ENCODE results near the gene SULT1A2. TPM values are rescaled to one million over a fixed set of nuclear protein-coding genes. Genes with fewer than 3 reads are reported as not detected.
"Not testable (repeated sequence)": the region's sequence is repeated elsewhere in the genome, so short reads cannot be mapped to it uniquely, and the experiment has no call there.

SULT1A2 gene
- total RNA-seq, 3 donors from 2014 or later, result not detected

- not testable (repeated sequence) for H3K27me3 Mint-ChIP-seq (ENCODE audit: low read depth); H3K4me3 Mint-ChIP-seq; DNase-seq; ATAC-seq
- Mint-ChIP-seq H3K36me3 (ENCODE audit: insufficient read depth) (peaks cover 14% of the 10 kb centered on the region), H3K4me1 (ENCODE audit: low read depth) (peaks cover 21% of the 10 kb centered on the region), H3K9me3 (peaks cover 11% of the 10 kb centered on the region)
Observed at GRCh38 chr16:28566233-28566925, 30.5 kb downstream of the SULT1A2 start.

DNA sequence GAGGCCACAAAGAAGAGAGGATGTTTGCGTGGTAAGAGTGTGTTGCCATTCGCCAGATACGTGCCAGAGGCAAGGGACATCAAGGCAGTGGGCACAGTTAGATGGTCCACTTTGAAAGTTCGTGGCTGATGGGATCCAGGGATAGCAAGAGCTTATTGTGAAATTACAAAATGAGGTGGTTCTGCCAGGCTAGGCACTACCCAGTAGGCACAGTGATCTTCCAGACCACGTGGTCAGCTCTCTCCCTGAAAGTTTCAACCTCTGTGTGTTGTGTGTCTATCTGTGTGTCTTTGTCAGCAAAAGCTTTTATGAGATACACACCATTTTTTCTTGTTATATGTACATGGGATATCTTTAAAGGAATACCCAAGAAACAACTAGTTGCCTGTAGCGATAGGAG, 33.6 kb downstream of the SULT1A2 start:
- ATAC-seq (no peak), DNase-seq (no peak)
- Mint-ChIP-seq H3K4me3 (no peak overlapping the region), H3K4me1 (ENCODE audit: low read depth) (peaks cover 22% of the 10 kb centered on the region), H3K9me3 (peaks cover 11% of the 10 kb centered on the region), H3K36me3 (ENCODE audit: insufficient read depth) (peaks cover 20% of the 10 kb centered on the region), H3K27me3 (ENCODE audit: low read depth) (no peaks in the 10 kb centered on the region)

GRCh38 chr16:28562199-28562598, 34.7 kb downstream of the SULT1A2 start:
- H3K27me3 Mint-ChIP-seq (ENCODE audit: low read depth), result no peaks in the 10 kb centered on the region
- H3K36me3 Mint-ChIP-seq (ENCODE audit: insufficient read depth), result peaks cover 18% of the 10 kb centered on the region
- no peak overlapping the region for H3K4me3 Mint-ChIP-seq
- H3K9me3 Mint-ChIP-seq, result peaks cover 6% of the 10 kb centered on the region
- DNase-seq (no peak), ATAC-seq (no peak)
- peaks cover 22% of the 10 kb centered on the region for H3K4me1 Mint-ChIP-seq (ENCODE audit: low read depth)

DNA sequence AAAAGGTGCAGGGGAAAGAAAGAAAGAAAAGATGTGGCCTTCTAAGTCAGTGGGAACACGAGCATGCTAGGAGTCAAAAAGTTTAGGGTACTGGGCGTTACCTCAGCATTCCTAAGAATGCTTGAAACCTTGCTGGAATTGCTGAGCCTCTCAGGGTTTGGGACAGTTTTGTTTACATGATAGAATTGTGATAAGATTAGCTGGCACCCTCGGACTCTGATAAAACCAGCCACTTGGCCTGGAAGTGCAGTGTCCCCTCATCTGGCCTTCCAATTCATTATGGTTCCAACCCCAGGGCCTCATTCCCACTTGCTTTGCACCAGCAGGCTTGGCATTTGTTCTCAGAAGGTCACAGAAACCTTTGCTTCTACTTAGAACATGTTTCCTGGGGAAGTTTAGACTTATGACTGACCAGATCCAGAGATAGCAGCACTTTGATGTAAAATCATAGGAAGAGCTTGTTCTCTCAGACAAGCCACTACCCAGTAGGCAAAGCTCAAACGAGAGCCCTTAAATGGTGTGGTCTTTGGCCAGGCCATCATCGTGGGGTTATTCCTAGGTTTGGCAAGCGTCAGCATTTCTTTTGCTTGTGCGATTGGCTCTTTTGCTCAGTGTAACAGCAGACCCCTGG, 35.2 kb downstream of the SULT1A2 start:
- ATAC-seq (no peak), DNase-seq (no peak)
- Mint-ChIP-seq H3K36me3 (ENCODE audit: insufficient read depth) (peaks cover 18% of the 10 kb centered on the region), H3K27me3 (ENCODE audit: low read depth) (no peaks in the 10 kb centered on the region), H3K4me1 (ENCODE audit: low read depth) (peaks cover 26% of the 10 kb centered on the region), H3K4me3 (no peak overlapping the region), H3K9me3 (peaks cover 4% of the 10 kb centered on the region)

GRCh38 chr16:28558456-28558855, 38.4 kb downstream of the SULT1A2 start:
- H3K36me3 Mint-ChIP-seq (ENCODE audit: insufficient read depth), result peaks cover 12% of the 10 kb centered on the region
- no peaks in the 10 kb centered on the region for H3K9me3 Mint-ChIP-seq
- peaks cover 38% of the 10 kb centered on the region for H3K4me1 Mint-ChIP-seq (ENCODE audit: low read depth)
- no peaks in the 10 kb centered on the region for H3K27me3 Mint-ChIP-seq (ENCODE audit: low read depth)
- no peak for DNase-seq
- H3K4me3 Mint-ChIP-seq, result no peak overlapping the region
- no peak for ATAC-seq

DNA sequence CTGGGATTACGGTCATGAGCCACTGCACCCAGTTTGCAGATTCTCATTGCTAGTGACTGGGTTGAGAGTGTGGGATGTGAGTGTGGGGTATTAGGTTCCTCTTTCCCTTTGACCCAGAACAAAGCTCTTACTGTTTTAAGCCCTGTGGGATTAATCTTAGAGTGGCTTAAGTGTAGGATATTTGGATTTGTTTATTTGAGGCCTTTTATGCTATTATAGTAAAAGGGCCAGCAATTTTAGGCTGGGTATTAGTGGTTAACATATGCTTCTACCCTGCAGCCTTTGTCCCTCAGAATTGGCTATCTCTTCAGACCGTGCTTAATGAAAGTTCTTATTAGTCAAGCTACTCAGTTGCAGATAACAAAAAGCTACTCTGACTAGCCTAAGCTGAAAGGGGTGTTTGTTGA, 39.9 kb downstream of the SULT1A2 start:
- DNase-seq (no peak), ATAC-seq (no peak)
- Mint-ChIP-seq H3K9me3 (no peaks in the 10 kb centered on the region), H3K4me3 (no peak overlapping the region), H3K27me3 (ENCODE audit: low read depth) (no peaks in the 10 kb centered on the region), H3K4me1 (ENCODE audit: low read depth) (peaks cover 32% of the 10 kb centered on the region), H3K36me3 (ENCODE audit: insufficient read depth) (peaks cover 12% of the 10 kb centered on the region)

DNA sequence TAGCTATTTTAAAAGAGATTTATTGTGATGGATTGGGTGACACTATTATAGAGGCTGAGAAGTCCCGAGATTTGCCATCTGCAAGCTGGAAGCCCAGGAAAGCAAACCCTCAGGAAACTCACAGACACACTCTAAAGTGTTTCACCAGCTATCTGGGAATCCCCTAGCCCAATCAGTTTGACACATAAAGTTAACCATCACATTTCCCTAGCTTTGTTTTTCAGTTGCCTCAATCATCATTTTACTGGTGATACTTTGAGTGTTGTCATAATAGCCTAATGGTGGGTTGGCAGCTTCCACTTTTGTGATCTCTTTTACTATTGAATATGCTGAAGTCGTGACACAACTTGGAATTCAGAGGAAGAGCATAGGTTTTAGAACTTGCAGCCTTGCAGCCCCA, 41.3 kb downstream of the SULT1A2 start:
- H3K36me3 Mint-ChIP-seq (ENCODE audit: insufficient read depth), result peaks cover 12% of the 10 kb centered on the region
- no peak overlapping the region for H3K4me3 Mint-ChIP-seq
- no peaks in the 10 kb centered on the region for H3K9me3 Mint-ChIP-seq
- DNase-seq, result no peak
- no peaks in the 10 kb centered on the region for H3K27me3 Mint-ChIP-seq (ENCODE audit: low read depth)
- ATAC-seq, result peak; percentile 25 to 29
- peaks cover 28% of the 10 kb centered on the region for H3K4me1 Mint-ChIP-seq (ENCODE audit: low read depth)

- Mint-ChIP-seq H3K36me3 (ENCODE audit: insufficient read depth) (peaks cover 12% of the 10 kb centered on the region), H3K4me1 (ENCODE audit: low read depth) (peaks cover 27% of the 10 kb centered on the region), H3K27me3 (ENCODE audit: low read depth) (no peaks in the 10 kb centered on the region), H3K9me3 (no peaks in the 10 kb centered on the region), H3K4me3 (peak overlapping the region; percentile 89)
- no peak for DNase-seq
- no peak for ATAC-seq
Observed at GRCh38 chr16:28554634-28555423, 42.0 kb downstream of the SULT1A2 start.

DNA sequence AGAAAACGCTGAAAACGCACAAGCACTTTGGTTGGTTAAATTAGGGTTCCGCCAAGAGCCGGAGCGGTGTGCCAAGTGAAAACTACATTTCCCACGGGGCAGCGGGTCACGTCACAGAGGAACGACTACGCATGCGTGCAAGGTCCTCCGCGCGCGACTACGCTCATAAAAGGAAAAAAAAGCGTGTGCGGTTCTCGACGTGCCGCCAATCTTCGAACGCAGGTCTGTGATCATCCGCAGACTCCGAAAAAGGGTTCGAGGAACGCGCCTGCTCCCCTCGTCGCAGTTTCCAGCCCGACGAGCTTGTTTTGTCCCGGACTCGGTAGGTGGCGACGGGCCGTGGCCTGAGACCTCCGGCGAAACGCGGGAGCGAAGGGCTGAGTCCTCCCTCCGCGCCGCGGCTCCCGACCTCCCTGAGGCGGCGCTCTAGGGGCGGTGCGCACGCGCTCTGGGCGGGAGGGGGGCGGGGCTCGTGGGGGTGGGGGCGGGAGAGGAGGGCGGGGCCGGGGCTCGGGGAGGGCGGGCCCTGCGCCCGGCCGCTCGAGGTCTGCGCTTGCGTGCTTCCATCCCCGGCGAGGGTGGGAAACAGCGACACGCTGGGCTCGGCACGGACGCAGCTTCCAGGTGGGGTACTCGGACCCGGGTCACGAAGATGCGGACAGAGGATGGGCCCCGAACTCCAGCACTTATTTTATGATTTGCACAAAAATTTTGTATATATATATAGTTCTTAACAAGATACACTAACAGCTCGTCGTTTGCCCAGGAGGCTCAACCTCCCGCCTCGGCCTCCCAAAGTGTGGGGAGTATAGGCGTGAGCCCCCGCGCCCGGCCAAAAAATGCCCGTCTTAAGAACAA, 42.8 kb downstream of the SULT1A2 start, which contains the start of gene SGF29:
Gene SGF29, plus strand, starts transcription at position 145 of the 858 bp plus-strand sequence. CDS start 27,150 bp downstream, outside the sequence.
- peak within 1 kb of the TSS; percentile 89 for H3K4me3 Mint-ChIP-seq
- H3K36me3 Mint-ChIP-seq (ENCODE audit: insufficient read depth), result peaks cover 12% of the 10 kb centered on the region
- DNase-seq (peak; percentile 92), ATAC-seq (peak; percentile 87 to 90)
- peaks cover 29% of the 10 kb centered on the region for H3K4me1 Mint-ChIP-seq (ENCODE audit: low read depth)
- no peaks in the 10 kb centered on the region for H3K27me3 Mint-ChIP-seq (ENCODE audit: low read depth)
- H3K9me3 Mint-ChIP-seq, result no peaks in the 10 kb centered on the region

DNA sequence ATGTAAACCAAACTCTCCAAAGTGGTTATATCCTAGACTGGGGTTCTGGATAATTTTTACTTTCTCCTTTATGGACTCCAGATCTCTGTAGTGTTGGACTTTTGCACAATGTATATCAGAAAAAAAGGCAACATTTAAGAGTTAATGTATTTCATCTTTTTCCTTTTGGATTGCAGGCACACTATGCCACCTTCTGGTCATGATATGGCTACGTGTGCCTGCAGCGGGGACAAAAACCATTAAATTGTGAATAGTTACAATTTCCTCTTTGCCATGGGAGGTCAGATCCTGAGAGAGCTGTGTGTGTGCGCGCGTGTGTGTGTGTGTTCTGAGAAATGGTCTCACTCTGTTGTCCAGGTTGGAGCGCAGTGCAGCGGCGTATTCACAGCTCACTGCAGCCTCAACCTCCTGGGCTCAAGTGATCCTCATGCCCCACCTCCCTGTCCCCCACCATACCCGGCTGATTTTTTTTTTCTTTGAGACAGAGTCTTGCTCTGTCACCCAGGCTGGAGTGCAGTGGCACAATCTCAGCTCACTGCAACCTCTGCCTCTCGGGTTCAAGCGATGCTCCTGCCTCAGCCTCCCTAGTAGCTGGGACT, 47.5 kb downstream of the SULT1A2 start:
- Mint-ChIP-seq H3K9me3 (no peaks in the 10 kb centered on the region), H3K36me3 (ENCODE audit: insufficient read depth) (no peaks in the 10 kb centered on the region), H3K27me3 (ENCODE audit: low read depth) (no peaks in the 10 kb centered on the region), H3K4me3 (no peak overlapping the region), H3K4me1 (ENCODE audit: low read depth) (peaks cover 10% of the 10 kb centered on the region)
- DNase-seq, result no peak
- ATAC-seq, result no peak

- peaks cover 5% of the 10 kb centered on the region for H3K4me1 Mint-ChIP-seq (ENCODE audit: low read depth)
- no peak overlapping the region for H3K4me3 Mint-ChIP-seq
- ATAC-seq (no peak), DNase-seq (no peak)
- no peaks in the 10 kb centered on the region for H3K36me3 Mint-ChIP-seq (ENCODE audit: insufficient read depth)
- no peaks in the 10 kb centered on the region for H3K27me3 Mint-ChIP-seq (ENCODE audit: low read depth)
- no peaks in the 10 kb centered on the region for H3K9me3 Mint-ChIP-seq
Observed at GRCh38 chr16:28548306-28548802, 48.5 kb downstream of the SULT1A2 start.

DNA sequence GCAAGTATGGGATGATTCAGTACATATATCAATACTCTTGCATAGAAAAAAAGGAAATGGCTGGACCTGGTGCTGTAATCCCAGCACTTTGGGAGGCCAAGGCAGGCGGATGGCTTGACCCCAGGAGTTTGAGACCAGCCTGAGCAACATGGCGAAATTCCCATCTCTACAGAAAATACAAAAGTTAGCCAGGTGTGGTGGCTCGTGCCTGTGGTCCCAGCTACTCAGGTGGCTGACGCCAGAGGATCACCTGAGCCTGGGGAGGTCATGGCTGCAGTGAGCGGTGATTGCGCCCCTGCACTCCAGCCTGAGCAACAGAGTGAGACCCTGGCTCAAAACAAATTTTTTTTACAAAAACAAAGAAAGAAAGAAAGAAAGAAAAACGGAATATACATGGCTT, 50.2 kb downstream of the SULT1A2 start:
- ATAC-seq (no peak), DNase-seq (no peak)
- Mint-ChIP-seq H3K4me3 (no peak overlapping the region), H3K36me3 (ENCODE audit: insufficient read depth) (no peaks in the 10 kb centered on the region), H3K4me1 (ENCODE audit: low read depth) (peaks cover 5% of the 10 kb centered on the region), H3K27me3 (ENCODE audit: low read depth) (no peaks in the 10 kb centered on the region), H3K9me3 (no peaks in the 10 kb centered on the region)

DNA sequence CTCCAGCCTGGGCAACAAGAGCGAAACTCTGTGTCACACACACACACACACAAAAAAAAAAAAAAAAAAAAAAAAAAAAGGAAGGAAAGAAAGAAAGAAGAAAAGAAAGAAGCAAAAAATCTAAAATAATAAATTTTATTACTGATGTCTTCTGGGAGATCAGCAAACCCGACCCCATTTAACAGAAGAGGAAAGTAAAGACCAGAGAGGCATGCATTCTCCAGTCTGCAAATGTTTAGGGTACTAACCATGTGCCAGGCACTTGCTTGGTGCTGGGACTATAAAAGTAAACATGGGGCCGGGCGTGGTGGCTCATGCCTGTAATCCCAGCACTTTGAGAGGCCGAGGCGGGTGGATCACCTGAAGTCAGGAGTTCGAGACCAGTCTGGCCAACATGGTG, 50.9 kb downstream of the SULT1A2 start:
- ATAC-seq; DNase-seq; H3K27me3 Mint-ChIP-seq (ENCODE audit: low read depth); H3K36me3 Mint-ChIP-seq (ENCODE audit: insufficient read depth); H3K9me3 Mint-ChIP-seq; H3K4me1 Mint-ChIP-seq (ENCODE audit: low read depth); H3K4me3 Mint-ChIP-seq: not testable (repeated sequence)
